ENCODE results near the gene CEP41.

Gene CEP41, protein sequence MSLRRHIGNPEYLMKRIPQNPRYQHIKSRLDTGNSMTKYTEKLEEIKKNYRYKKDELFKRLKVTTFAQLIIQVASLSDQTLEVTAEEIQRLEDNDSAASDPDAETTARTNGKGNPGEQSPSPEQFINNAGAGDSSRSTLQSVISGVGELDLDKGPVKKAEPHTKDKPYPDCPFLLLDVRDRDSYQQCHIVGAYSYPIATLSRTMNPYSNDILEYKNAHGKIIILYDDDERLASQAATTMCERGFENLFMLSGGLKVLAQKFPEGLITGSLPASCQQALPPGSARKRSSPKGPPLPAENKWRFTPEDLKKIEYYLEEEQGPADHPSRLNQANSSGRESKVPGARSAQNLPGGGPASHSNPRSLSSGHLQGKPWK

DNA sequence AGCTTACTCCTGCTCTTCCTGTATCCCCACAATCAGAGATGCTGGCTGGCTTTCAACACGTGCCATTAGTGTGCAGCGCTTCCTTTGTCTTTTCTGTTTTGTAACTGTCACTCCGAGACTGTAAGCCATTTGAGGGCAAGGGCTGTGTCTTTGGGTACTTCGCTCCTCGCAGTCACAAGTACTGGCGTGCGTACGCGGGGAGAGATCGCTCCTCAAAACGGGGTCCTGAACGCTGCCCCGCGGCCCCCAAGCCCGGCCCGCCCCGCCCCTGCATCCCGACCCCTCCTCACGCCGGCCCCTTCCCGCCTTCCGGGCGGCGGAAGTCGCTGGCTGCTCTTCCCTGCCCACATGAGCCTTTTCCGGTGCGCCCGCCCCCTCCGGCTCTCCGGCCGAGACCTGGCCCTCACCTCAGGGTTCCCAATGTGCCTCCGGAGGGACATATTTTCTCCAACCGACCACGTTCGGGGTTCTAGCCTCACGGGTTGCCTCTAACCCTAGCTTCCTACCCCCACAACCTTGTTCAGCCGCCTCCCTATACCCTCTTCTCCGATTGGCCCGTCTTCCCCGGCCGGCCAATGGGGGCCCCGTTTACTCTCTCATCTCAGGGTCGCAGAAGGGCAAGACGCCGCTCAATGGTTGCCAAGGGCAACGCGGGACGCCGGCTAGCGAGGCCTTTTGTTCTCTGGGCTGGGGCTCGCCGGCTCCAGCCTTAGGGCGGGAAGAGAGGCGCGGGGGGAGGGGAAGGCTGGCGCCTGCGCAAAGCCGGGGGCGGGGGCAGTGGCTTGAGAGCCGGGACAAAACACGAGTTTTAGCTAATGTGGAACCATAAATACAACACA lies at the start of gene CEP41:
Gene CEP41 (minus strand): TSS at position 490 of the 839 bp plus-strand sequence. CDS start 50 bp downstream, at position 440.
- peak; percentile 84 to 88 (median 87) for DNase-seq (ENCODE audit: low read depth in 2 of 3, low spot score in 2 of 3)

- no peak for DNase-seq (ENCODE audit: low read depth in 2 of 3, low spot score in 2 of 3)
Observed at GRCh38 chr7:130490311-130490791, 49.5 kb upstream of the CEP41 start.

GRCh38 chr7:130489140-130489983 lies 48.5 kb upstream of the CEP41 start:
- DNase-seq (ENCODE audit: low read depth in 2 of 3, low spot score in 2 of 3), result no peak

DNA sequence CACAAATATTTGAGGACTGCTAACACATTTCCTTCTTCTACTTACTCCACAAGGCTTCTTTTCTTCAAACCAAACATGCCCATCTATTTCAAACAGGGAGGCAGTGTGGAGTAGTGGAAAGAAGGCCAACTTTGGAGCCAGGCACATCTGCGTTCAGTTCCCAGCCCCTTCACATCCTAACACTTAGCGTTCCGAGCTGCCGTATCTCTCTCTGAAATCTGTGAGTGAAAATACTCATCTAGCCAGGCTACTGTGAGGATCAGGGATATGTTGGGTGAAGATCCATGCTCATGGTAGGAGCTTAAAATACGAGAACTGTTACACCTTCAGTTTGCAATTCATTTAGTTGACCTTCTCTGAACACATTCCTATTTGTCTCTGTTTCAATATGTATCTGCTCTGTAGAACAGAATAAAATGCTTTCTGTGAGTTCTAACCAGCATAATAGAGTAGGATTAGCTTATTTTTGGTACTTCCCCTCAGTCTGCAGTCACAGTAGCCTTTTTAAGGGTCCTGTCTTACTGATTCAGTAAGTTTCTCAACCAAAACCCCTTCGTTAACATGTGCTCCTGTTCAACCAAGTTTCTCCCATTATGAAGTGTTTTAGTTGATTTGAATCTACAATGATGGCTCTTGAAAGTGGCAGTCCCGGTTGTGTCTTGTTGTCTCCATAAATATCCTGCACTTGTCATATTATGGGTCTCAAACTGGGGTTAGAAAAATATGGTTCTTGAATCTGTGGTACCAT lies 47.8 kb upstream of the CEP41 start:
- DNase-seq (ENCODE audit: low read depth in 2 of 3, low spot score in 2 of 3), result no peak

- no peak for DNase-seq (ENCODE audit: low read depth in 2 of 3, low spot score in 2 of 3)
Observed at GRCh38 chr7:130486954-130487436, 46.2 kb upstream of the CEP41 start.

DNA sequence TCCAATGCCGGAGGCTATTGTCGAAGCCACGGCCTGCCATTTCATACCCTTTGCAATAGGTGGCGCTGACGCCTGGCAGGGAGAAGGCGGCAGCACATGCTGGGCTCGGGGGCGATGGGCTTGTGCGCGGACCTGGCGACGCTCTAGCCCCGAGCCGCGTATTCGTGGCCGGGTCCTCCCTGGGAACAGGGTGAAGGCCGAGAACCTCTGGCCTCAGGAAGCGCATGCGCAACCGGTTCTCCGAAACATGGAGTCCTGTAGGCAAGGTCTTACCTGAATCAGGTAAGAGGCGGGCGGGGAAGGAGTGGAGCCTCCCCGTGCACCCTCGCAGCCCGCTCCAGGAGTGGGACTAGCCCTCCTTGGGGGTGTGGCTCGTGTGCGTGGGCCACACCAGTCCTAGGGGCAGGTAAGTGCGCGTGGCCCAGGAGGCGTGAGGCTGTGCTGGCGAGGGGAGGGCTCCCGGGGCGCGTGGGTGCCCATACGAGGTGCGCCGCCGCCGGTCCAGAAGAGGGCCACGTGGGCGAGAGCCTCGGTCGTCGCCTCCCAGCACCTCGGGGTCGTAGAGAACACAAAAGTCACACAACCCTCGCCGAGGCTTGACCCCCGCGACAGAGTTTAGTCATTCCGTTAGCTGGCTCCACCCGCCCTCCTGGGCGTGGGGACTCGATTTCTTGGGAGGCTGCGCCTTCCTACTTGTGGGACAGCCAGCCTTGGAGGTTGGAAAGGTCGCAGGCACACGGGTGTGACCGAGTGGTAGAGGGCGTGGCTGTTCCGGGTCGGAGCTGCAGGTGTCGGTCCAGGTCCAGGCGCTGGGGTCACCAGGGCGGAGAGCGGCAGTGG lies 45.5 kb upstream of the CEP41 start:
- peak; percentile 23 to 32 (median 24) for DNase-seq (ENCODE audit: low read depth in 2 of 3, low spot score in 2 of 3)

DNA sequence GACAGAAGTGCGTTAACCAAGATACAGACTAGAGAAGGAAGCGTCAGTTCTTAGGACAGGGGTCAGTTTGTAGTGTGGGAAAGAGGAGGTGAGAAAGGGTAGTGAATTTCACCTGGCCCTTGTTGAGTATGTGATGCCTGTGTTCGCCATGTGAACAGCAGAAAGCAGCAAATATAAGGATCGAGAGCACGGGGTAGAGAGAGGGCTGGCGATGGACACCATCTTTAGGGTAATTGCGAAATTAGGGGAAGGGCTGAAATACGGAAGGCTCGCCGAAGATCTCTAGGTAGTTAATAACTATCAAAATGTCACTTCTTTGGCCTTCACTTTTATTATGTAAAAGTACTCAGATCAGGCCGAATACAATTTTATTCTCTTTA lies 44.9 kb upstream of the CEP41 start:
- no peak for DNase-seq (ENCODE audit: low read depth in 2 of 3, low spot score in 2 of 3)

DNA sequence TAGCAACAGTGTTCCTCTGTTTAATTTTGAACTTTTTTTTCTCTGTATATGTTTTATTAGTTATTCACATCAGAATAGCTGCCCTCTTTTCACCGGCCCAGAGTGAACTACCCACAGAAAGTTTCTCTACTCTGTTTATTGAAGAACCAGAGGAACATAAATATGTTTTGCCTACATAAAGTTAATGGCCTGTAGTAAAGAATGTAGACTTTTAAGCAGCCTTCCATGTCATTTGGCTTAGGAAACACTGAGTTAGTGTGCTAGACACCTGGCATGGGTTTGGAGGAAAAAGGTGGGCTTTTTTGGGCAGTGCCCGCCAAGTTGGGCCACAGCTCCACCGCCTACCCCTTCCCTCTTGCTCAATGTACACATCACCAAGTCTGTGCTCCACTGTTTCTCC lies 42.2 kb upstream of the CEP41 start:
- DNase-seq (ENCODE audit: low read depth in 2 of 3, low spot score in 2 of 3), result no peak

DNA sequence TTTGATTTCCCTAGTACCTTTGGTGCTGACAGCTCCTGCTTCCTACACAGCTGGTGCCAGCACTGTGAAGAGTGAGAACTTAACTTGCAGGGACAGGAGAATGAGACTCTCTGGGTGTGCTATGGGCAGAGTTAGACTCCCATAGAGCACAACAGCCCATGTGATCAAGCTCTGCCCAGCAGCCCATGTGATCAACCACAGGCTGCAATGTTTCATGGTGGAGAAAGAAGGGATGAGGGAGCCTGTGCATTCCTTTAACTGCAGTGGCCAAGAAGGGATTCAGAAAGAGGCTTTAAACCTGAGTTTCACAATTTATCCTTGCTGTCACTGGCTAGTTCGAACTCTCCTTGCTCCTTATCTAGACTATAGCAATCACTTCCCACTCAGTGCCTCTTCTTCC lies 41.1 kb upstream of the CEP41 start:
- no peak for DNase-seq (ENCODE audit: low read depth in 2 of 3, low spot score in 2 of 3)

GRCh38 chr7:130479716-130480400 lies 39.0 kb upstream of the CEP41 start:
- DNase-seq (ENCODE audit: low read depth in 2 of 3, low spot score in 2 of 3), result no peak

DNA sequence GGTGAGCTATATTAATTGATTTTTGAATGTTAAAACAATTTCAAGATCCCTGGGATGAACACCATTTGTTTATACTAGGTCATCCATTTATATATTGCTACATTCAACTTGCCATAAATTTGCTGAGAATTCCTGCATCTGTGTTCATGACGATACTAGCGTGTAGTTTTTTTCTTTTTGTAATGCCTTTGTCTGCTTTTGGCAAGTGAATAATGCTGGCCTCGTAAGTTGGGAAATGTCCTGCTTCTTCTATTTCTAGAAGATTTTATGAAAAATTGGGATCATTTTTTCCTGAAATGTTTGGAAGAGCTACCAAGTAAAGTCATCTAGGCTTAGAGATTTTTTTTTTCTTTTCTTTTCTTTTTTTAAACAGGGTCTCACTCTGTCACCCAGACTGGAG lies 38.2 kb upstream of the CEP41 start:
- DNase-seq (ENCODE audit: low read depth in 2 of 3, low spot score in 2 of 3), result no peak

GRCh38 chr7:130476297-130477150 lies 35.7 kb upstream of the CEP41 start:
- DNase-seq (ENCODE audit: low read depth in 2 of 3, low spot score in 2 of 3), result no peak

- DNase-seq (ENCODE audit: low read depth in 2 of 3, low spot score in 2 of 3), result no peak
Observed at GRCh38 chr7:130475776-130476175, 35.0 kb upstream of the CEP41 start.

DNA sequence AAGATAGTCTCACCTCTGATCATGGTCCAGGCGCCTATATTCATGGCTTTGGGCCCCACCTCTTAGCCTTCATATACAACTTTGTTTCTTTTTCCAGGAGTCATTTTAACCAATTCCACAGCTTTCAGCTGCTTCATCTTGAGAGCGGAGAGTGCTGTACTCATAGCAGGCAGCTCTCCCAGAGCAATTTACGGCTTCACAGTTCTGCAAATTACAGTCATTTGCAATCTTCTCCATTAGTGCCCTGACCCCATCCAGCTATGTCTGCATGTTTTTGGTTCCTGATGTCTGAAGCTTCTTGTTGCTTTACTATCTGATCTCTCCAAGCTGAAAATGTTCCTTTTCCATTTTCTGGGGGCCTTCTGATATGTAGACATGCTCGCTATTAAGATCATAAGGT lies 33.1 kb upstream of the CEP41 start:
- no peak for DNase-seq (ENCODE audit: low read depth in 2 of 3, low spot score in 2 of 3)

DNA sequence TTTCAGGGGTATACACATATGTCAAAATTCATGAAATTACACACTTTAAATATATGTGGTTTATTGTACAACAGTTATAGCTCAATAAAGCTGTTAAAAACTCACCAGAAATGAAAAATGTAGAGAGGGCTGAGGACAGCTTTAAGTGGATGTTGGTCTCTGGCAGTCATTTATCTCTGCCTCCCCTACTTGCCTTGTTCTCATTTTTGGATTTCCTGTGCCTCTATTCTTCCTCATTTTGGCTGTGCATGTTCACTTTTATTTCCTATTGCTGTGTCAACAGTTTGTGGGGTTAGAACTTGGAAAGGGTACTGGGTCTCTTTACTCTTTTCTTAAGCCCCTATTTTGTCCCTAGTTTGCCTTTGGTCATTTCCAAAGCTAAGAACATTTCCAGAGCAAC lies 32.5 kb upstream of the CEP41 start:
- DNase-seq (ENCODE audit: low read depth in 2 of 3, low spot score in 2 of 3), result no peak

GRCh38 chr7:130471974-130472373 lies 31.2 kb upstream of the CEP41 start:
- no peak for DNase-seq (ENCODE audit: low read depth in 2 of 3, low spot score in 2 of 3)

- DNase-seq (ENCODE audit: low read depth in 2 of 3, low spot score in 2 of 3), result no peak
Observed at GRCh38 chr7:130468612-130469011, 27.8 kb upstream of the CEP41 start.

Measured in activated CD8-positive, alpha-beta memory T cell treated with anti-CD3 and anti-CD28 coated beads for 48 hours (primary cell).